HCT116 (cell line): Measurements from ENCODE around the gene LYAR. TPM values are rescaled to one million over a fixed set of nuclear protein-coding genes. Genes with fewer than 3 reads are reported as not detected.

ENCODE experiments used
- ATAC-seq: fragments of 200-7000 bp; cut with Tn5 transposase; 2 replicates; pipeline ENCODE4 v1.9.1; 2020; ENCODE audit warnings: mild to moderate bottlenecking, moderate library complexity
- BruUV-seq: library from RNA; stranded (reverse); fragments of 400-500 nt; replicated peaks from 2 replicates; lab custom pipeline; 2021; lab: Mats Ljungman, UMichigan
- CTCF ChIA-PET: fragments of 300-600 bp; sonication (Branson Sonifier 250); formaldehyde crosslinking; loops from one replicate; lab custom pipeline; 2021; ENCODE audit warnings: antibody characterized with exemption; lab: Charles Lee
- POLR2A ChIA-PET: fragments of 300-600, 350-600 bp; sonication (Branson Sonifier 250); formaldehyde crosslinking; loops from one replicate; lab custom pipeline; 2021; ENCODE audit warnings: antibody characterized with exemption; lab: Charles Lee
- RAD21 ChIA-PET, 2 experiments: fragments of 300-600 bp; sonication (Branson Sonifier 250); formaldehyde crosslinking; loops; one replicate each; lab custom pipeline; 2023; ENCODE audit warnings: low total read pairs in 2 of 2; ENCODE audit not compliant: uncharacterized antibody in 2 of 2, unreplicated experiment in 2 of 2, low non-redundant PET in 1 of 2; lab: Charles Lee
- DNase-seq: peaks from one replicate; pipeline ENCODE4 v3.0.0-alpha.2; 2010; ENCODE audit warnings: low read depth, low spot score
- H2AFZ ChIP-seq: fragments of 200-600 bp; shearing (Covaris generic), sonication (generic); 2 replicates; pipeline ENCODE4 v1.6.1; 2017; ENCODE audit warnings: low read depth, mixed run types, mixed read lengths, antibody characterized with exemption, low read length; ENCODE audit not compliant: poor library complexity, severe bottlenecking
- H3K27ac ChIP-seq: 2 replicates; pipeline ENCODE4 v1.5.1; 2012; ENCODE audit warnings: low read depth, low read length
- H3K27me3 ChIP-seq: fragments of 200-600 bp; sonication (generic); 2 replicates; pipeline ENCODE4 v1.6.1; 2016; ENCODE audit warnings: mixed run types, low read length, mixed read lengths; ENCODE audit not compliant: insufficient read depth
- H3K36me3 ChIP-seq, 2 experiments: fragments of 200-500 bp in 1 of 2; fragments of 200-600 bp in 1 of 2; sonication (Bioruptor generic) in 1 of 2; sonication (generic) in 1 of 2; 2 replicates each; pipeline versions ENCODE4 v1.5.1 to v1.6.1; 2014 to 2016; ENCODE audit warnings: low read length in 2 of 2, inconsistent platforms in 1 of 2, mixed read lengths in 1 of 2, mixed run types in 1 of 2; ENCODE audit not compliant: insufficient read depth in 2 of 2, control insufficient read depth in 1 of 2
- H3K4me1 ChIP-seq, 2 experiments: fragments of 200-600 bp in 1 of 2; sonication (generic) in 1 of 2; 2 replicates each; pipeline versions ENCODE4 v1.5.1 to v1.6.1; 2012 to 2017; ENCODE audit warnings: low read length in 2 of 2, inconsistent platforms in 1 of 2, mild to moderate bottlenecking in 1 of 2, mixed read lengths in 1 of 2, mixed run types in 1 of 2, moderate library complexity in 1 of 2; ENCODE audit not compliant: insufficient read depth in 2 of 2, control insufficient read depth in 1 of 2
- H3K4me2 ChIP-seq: fragments of 200-600 bp; sonication (generic); 2 replicates; pipeline ENCODE4 v1.6.1; 2017; ENCODE audit warnings: mixed run types, low read length, mixed read lengths
- H3K4me3 ChIP-seq, 2 experiments: fragments of 200-600 bp in 1 of 2; sonication (generic) in 1 of 2; replicated peaks in 1 of 2; 2 replicates each; pipeline ENCODE4 v1.5.1; 2011 to 2016; ENCODE audit warnings: low read length in 2 of 2, control low read depth in 1 of 2, low read depth in 1 of 2, mild to moderate bottlenecking in 1 of 2, mixed read lengths in 1 of 2, mixed run types in 1 of 2
- H3K79me2 ChIP-seq: fragments of 200-600 bp; sonication (generic); 2 replicates; pipeline ENCODE4 v1.6.1; 2017; ENCODE audit warnings: mild to moderate bottlenecking, mixed run types, low read length, moderate library complexity, mixed read lengths; ENCODE audit not compliant: insufficient read depth
- H3K9ac ChIP-seq: fragments of 200-600 bp; sonication (generic); 2 replicates; pipeline ENCODE4 v1.6.1; 2016; ENCODE audit warnings: low read length, mixed read lengths
- H3K9me2 ChIP-seq: fragments of 200-600 bp; sonication (generic), shearing (Covaris generic); 2 replicates; pipeline ENCODE4 v1.6.1; 2017; ENCODE audit warnings: mixed run types, mild to moderate bottlenecking, moderate library complexity; ENCODE audit not compliant: insufficient read depth
- H3K9me3 ChIP-seq, 2 experiments: fragments of 200-500 bp in 1 of 2; fragments of 200-600 bp in 1 of 2; sonication (Bioruptor generic) in 1 of 2; sonication (generic) in 1 of 2; 2 replicates each; pipeline ENCODE4 v1.6.1; 2014 to 2017; ENCODE audit warnings: low read length in 2 of 2, mixed read lengths in 2 of 2, inconsistent platforms in 1 of 2, low read depth in 1 of 2, mild to moderate bottlenecking in 1 of 2, mixed run types in 1 of 2, moderate library complexity in 1 of 2; ENCODE audit not compliant: control insufficient read depth in 1 of 2, insufficient read depth in 1 of 2
- H4K20me1 ChIP-seq: fragments of 200-600 bp; sonication (generic), shearing (Covaris generic); 2 replicates; pipeline ENCODE4 v1.6.1; 2017; ENCODE audit warnings: mixed run types, mild to moderate bottlenecking, moderate library complexity; ENCODE audit not compliant: insufficient read depth
- ATF3 ChIP-seq: IDR thresholded peaks from 2 replicates; pipeline ENCODE4 v1.6.1; 2012
- EGR1 ChIP-seq: IDR thresholded peaks from 2 replicates; pipeline ENCODE4 v1.6.1; 2012; ENCODE audit warnings: low read depth
- JUND ChIP-seq: IDR thresholded peaks from 2 replicates; pipeline ENCODE4 v1.6.1; 2012
- POLR2A ChIP-seq: IDR thresholded peaks from 2 replicates; pipeline ENCODE4 v1.7.0; 2011; ENCODE audit warnings: borderline replicate concordance; ENCODE audit not compliant: insufficient read depth, insufficient read length; ENCODE audit errors: extremely low read depth
- POLR2AphosphoS5 ChIP-seq: IDR thresholded peaks from 2 replicates; pipeline ENCODE4 v1.6.1; 2011; ENCODE audit warnings: mild to moderate bottlenecking, low read depth, low read length, moderate library complexity
- RAD21 ChIP-seq: IDR thresholded peaks from 2 replicates; pipeline ENCODE4 v1.6.1; 2012; ENCODE audit warnings: low read depth, mild to moderate bottlenecking
- TCF7L2 ChIP-seq: IDR thresholded peaks from 2 replicates; pipeline ENCODE4 v1.7.0; 2011; ENCODE audit warnings: borderline replicate concordance, inconsistent platforms; ENCODE audit not compliant: insufficient read depth, insufficient read length; ENCODE audit errors: extremely low read depth
- YY1 ChIP-seq: IDR thresholded peaks from 2 replicates; pipeline ENCODE4 v1.6.1; 2011; ENCODE audit warnings: low read length, low read depth, moderate library complexity, mild to moderate bottlenecking; ENCODE audit not compliant: insufficient replicate concordance; ENCODE audit errors: extremely low read depth
- ZNF274 ChIP-seq: fragments of 200-500 bp; sonication (Bioruptor generic); IDR thresholded peaks from 2 replicates; pipeline ENCODE4 v1.6.1; 2014; ENCODE audit warnings: mild to moderate bottlenecking, low read depth, low read length, inconsistent platforms
- intact Hi-C: fragments of 100-400 bp; cut with micrococcal nuclease; formaldehyde crosslinking; loops from 2 replicates; pipeline ENCODE4 v1.10.0; 2022
- total RNA-seq: library from RNA; stranded (reverse); gene quantifications from one replicate; pipeline ENCODE4 v1.2.1, GENCODE V29; 2021; ENCODE audit not compliant: unreplicated experiment
- TF ChIP-seq, protein P1 (sequence below), 3 experiments: fragments of 200-600 bp in 1 of 3; sonication (generic) in 1 of 3; IDR thresholded peaks in 2 of 3; conservative IDR thresholded peaks in 1 of 3; 2 replicates each; pipeline ENCODE4 v1.5.1; 2012 to 2017; ENCODE audit warnings: low read depth in 2 of 3, low read length in 2 of 3, antibody characterized with exemption in 1 of 3, borderline replicate concordance in 1 of 3, control low read depth in 1 of 3, mild to moderate bottlenecking in 1 of 3, mixed read lengths in 1 of 3, mixed run types in 1 of 3, moderate library complexity in 1 of 3; ENCODE audit not compliant: insufficient read depth in 1 of 3
- TF ChIP-seq, protein P2 (sequence below): IDR thresholded peaks from 2 replicates; pipeline ENCODE4 v1.6.1; 2012

The LYAR gene
- total RNA-seq, 1 experiment from 2014 or later, result 53.0 TPM

DNA sequence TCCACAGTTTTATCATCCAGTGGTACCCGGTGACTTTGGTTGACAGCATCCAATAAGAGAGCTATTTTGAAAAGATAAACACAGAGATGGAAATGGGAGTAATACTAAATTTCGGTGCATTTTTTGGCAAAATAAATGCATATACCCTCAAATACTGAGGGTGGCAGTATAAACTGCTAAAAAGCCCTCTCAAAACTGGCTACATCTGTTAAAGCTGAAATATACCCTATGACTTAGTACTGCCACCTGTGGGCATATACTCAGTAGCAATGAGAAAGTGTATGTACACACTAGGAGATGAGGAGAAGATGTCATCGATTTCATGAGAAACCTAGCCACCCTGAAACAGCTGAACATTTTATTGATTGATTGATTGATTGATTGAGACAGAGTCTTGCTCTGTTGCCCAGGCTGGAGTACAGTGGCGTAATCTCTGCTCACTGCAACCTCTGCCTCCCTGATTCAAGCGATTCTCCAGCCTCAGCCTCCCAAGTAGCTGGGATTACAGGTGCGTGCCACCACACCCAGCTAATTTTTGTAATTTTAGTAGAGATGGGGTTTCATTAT lies 29.7 kb downstream of the LYAR start:
- CTCF ChIA-PET, result interaction anchor here (0.7 to 2.7 kb wide), 14 partner anchors 8 to 173 kb away, joined by 3 to 14 read pairs (median 4); partner anchors contain the start of genes LYAR, TMEM128 and ZBTB49
- no peaks in the 10 kb centered on the region for H3K27me3 ChIP-seq
- DNase-seq (peak; percentile 74), ATAC-seq (peak; percentile 98)
- intact Hi-C loops, result loop anchor here (1.0 kb wide), 2 partner anchors 75 to 170 kb away; no protein-coding TSS in a partner anchor
- POLR2A ChIA-PET, result interaction anchor here (0.9 to 1.2 kb wide), 3 partner anchors 8 to 170 kb away, joined by 3 to 6 read pairs (median 5); partner anchors contain the start of gene TMEM128
- no peaks in the 10 kb centered on the region for H4K20me1 ChIP-seq
- no peaks in the 10 kb centered on the region for H3K4me1 ChIP-seq
- no peaks in the 10 kb centered on the region for H3K9me2 ChIP-seq
- H2AFZ ChIP-seq, result no peak overlapping the region
- H3K79me2 ChIP-seq, result no peaks in the 10 kb centered on the region
- RAD21 ChIA-PET, result no interaction called here
- no peaks in the 10 kb centered on the region for H3K36me3 ChIP-seq
- no peak overlapping the region for H3K4me3 ChIP-seq
- H3K9me3 ChIP-seq, result no peaks in the 10 kb centered on the region
- TF ChIP-seq POLR2A (no peak), RAD21 (peak; percentile 80)
- TF ChIP-seq, protein P1, sequence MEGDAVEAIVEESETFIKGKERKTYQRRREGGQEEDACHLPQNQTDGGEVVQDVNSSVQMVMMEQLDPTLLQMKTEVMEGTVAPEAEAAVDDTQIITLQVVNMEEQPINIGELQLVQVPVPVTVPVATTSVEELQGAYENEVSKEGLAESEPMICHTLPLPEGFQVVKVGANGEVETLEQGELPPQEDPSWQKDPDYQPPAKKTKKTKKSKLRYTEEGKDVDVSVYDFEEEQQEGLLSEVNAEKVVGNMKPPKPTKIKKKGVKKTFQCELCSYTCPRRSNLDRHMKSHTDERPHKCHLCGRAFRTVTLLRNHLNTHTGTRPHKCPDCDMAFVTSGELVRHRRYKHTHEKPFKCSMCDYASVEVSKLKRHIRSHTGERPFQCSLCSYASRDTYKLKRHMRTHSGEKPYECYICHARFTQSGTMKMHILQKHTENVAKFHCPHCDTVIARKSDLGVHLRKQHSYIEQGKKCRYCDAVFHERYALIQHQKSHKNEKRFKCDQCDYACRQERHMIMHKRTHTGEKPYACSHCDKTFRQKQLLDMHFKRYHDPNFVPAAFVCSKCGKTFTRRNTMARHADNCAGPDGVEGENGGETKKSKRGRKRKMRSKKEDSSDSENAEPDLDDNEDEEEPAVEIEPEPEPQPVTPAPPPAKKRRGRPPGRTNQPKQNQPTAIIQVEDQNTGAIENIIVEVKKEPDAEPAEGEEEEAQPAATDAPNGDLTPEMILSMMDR (IDR thresholded peaks at IDR 0.05 in 2 of 3, conservative IDR thresholded peaks at IDR 0.05 in 1 of 3; ENCODE audit: borderline replicate concordance in 1 of 3, insufficient read depth in 1 of 3, low read depth in 2 of 3, low read length in 2 of 3), result peak; percentile 52 to 96 (median 74)
- H3K4me2 ChIP-seq, result no peak overlapping the region
- no TSS peak for BruUV-seq
- H3K9ac ChIP-seq, result no peak overlapping the region
- H3K27ac ChIP-seq, result no peak overlapping the region

DNA sequence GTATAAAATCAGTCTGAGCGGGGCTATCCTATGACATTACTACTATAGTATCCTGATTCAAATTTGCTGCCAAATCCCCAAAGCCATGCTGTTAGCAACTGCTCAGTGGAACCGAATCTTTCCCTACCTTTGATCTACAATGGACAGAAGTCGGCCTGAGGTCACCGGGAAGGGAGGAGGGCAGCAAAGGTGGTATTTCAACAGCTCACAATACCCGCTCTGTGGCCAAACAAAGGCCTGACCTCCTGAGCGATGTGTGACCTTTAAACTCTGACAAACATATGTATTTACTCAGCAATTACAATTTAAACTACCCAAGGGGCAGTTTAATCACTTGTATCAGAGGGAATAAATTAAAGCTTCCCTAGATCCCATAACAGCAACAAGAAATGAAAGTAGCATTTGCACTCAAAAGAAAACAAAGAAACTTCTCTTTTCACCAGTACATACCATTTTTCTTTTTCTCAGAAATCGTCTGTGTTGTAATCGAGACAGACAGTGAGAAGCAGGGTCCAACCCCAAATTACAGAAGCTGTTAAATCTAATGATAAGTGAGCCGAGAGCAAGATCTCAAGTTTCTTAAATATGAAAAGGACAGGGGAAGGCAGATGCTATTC lies 30.4 kb downstream of the LYAR start:
- no peaks in the 10 kb centered on the region for H3K9me3 ChIP-seq
- BruUV-seq, result no TSS peak
- CTCF ChIA-PET, result interaction anchor here (0.7 to 2.7 kb wide), 13 partner anchors 7 to 174 kb away, joined by 3 to 14 read pairs (median 4); partner anchors contain the start of genes LYAR, TMEM128 and ZBTB49
- no peaks in the 10 kb centered on the region for H3K9me2 ChIP-seq
- no peak for ATAC-seq
- TF ChIP-seq JUND (no peak), EGR1 (no peak), YY1 (no peak), ATF3 (no peak), ZNF274 (no peak), TCF7L2 (no peak), POLR2AphosphoS5 (no peak)
- TF ChIP-seq, protein P1 (IDR thresholded peaks at IDR 0.05 in 2 of 3, conservative IDR thresholded peaks at IDR 0.05 in 1 of 3; ENCODE audit: borderline replicate concordance in 1 of 3, insufficient read depth in 1 of 3, low read depth in 2 of 3, low read length in 2 of 3), result no peak
- TF ChIP-seq, protein P2, sequence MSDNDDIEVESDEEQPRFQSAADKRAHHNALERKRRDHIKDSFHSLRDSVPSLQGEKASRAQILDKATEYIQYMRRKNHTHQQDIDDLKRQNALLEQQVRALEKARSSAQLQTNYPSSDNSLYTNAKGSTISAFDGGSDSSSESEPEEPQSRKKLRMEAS, result no peak
- TF ChIP-seq, all 23 proteins: peak for 0
- Histone ChIP-seq H3K4me1 (no peaks in the 10 kb centered on the region), H3K4me2 (no peak overlapping the region), H3K27ac (no peak overlapping the region), H3K4me3 (no peak overlapping the region), H3K27me3 (no peaks in the 10 kb centered on the region), H4K20me1 (no peaks in the 10 kb centered on the region), H3K9ac (no peak overlapping the region), H3K36me3 (no peaks in the 10 kb centered on the region), H3K79me2 (no peaks in the 10 kb centered on the region), H2AFZ (no peak overlapping the region)
- intact Hi-C loops, result loop anchor here (1.0 to 10.0 kb wide), 3 partner anchors 76 to 1555 kb away; no protein-coding TSS in a partner anchor
- DNase-seq, result no peak
- ChIA-PET POLR2A (interaction anchor here (0.9 to 1.2 kb wide), 3 partner anchors 8 to 171 kb away, joined by 3 to 6 read pairs (median 5); partner anchors contain the start of gene TMEM128), RAD21 (no interaction called here)
